HFF-Myc (cell line): ENCODE data around the gene ROBO2.

Experiments used
- DNase-seq: peaks from one replicate; pipeline ENCODE4 v3.0.0-alpha.2; 2011; ENCODE audit warnings: low read depth; ENCODE audit errors: extremely low read depth
- H3K4me3 ChIP-seq: replicated peaks from 2 replicates; pipeline ENCODE4 v1.5.1; 2011; ENCODE audit warnings: low read depth, mild to moderate bottlenecking, control low read depth, low read length
- CTCF ChIP-seq: IDR thresholded peaks from 2 replicates; pipeline ENCODE4 v1.5.1; 2012; ENCODE audit warnings: mild to moderate bottlenecking, low read depth, low read length, control low read depth; ENCODE audit errors: missing control alignments

ROBO2 gene

GRCh38 chr3:77460326-77460725 lies 420.4 kb downstream of the ROBO2 start:
- no peak for DNase-seq
- H3K4me3 ChIP-seq: no peak overlapping the region
- TF ChIP-seq CTCF: no peak

- no peak for TF ChIP-seq CTCF
- no peak overlapping the region for H3K4me3 ChIP-seq
These were observed 423.1 kb downstream of the ROBO2 start for GRCh38 chr3:77462951-77463350.

GRCh38 chr3:77464111-77464688 lies 424.3 kb downstream of the ROBO2 start:
- TF ChIP-seq CTCF: no peak
- H3K4me3 ChIP-seq: no peak overlapping the region
- no peak for DNase-seq

More at GRCh38 chr3:77462951-77463350, 423.1 kb downstream of the ROBO2 start:
- no peak for DNase-seq

DNA sequence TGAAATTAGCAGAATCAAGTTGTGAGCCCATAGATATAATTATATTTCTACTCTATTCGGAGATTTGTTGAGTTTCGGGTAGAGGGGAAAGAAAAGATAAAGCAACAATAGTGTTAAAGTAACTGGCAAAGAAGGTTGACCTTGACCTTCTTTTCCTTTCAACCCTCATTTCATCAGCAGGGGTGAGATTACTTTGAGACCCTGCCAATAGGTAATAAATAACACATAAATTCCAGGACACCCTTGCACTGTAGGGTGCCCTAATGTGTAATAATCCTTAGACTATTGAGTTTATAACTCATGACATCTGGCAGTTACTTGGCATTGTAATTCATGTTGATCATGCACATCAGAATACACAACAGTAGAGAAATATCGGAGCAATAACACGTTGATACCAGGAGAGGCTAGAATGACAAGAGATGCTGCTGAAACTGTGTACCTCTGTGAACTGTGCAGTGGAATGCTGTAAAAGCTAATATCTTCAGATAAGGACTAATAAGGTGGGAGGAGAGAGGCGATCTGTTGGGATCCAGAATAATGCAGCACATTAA lies 426.7 kb downstream of the ROBO2 start:
- H3K4me3 ChIP-seq: no peak overlapping the region
- no peak for TF ChIP-seq CTCF
- no peak for DNase-seq

DNA sequence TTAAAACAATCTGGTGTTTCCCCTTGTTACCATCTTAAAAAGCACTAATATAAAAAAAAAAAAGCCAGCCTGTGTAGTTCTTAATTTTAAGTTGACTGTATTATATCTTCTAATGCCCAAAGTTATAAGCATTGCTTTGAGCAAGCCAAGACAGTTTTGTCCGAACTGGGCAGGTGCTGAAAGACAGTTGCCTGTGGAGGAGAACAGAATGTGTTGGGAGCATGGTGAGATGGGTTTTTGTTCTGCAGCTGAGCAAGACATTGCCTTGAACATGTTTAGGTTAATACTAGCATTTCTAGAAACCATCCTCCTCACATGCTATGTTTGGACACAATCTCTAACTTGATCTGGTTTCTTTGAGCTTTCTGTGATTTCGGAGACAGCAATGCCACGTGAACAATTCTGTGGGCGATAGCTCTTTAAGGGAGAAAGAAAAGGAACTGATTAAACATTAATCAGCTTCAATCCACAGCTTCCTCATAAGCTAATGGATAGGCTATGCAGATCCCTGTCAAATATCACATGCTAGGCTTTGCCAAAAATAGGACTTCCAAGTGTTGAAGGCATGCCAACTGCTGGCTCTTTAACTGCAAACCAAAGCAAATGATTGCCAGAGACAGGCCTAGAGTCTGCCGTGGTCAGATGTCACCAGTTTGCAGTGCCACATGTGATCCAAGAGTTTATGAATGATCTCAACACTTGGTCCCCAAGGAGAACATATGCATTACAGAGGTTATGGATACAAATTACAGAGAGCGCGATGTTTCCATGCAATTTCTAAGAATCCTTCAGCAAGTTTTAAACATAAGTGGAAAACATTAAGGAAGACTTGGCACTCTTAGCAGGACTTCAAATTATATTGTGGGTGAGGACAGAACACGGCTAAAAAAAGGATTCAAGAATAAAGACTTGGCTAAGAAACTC lies 428.1 kb downstream of the ROBO2 start:
- no peak for TF ChIP-seq CTCF
- peak; percentile 47 for DNase-seq
- H3K4me3 ChIP-seq: no peak overlapping the region

GRCh38 chr3:77468626-77469020 lies 428.7 kb downstream of the ROBO2 start:
- no peak for TF ChIP-seq CTCF
- DNase-seq: no peak
- no peak overlapping the region for H3K4me3 ChIP-seq
